Heart left ventricle (tissue), 16 donors: ENCODE results near the gene LIN54. TPM values are rescaled to one million over a fixed set of nuclear protein-coding genes. Genes with fewer than 3 reads are reported as not detected.

Source experiments
- ATAC-seq, 4 donors: fragments of 200-7000 bp; cut with Tn5 transposase; one replicate each; pipeline ENCODE4 v1.9.1; 2020 to 2022; ENCODE audit warnings: moderate library complexity in 4 of 4, mild to moderate bottlenecking in 3 of 4, moderate number of reproducible peaks in 1 of 4
- DNase-seq, 5 donors: peaks; one replicate each; pipeline ENCODE4 v3.0.0-alpha.2; 2020
- H3K27ac ChIP-seq, 12 donors: fragments of 200-600 bp; sonication (generic) in 4 of 12; one replicate each; pipeline versions ENCODE4 v1.5.0 to v1.8.0; 2016 to 2022; ENCODE audit warnings: mild to moderate bottlenecking in 2 of 12
- H3K27me3 ChIP-seq, 9 donors: fragments of 200-600 bp; sonication (generic) in 2 of 9; one replicate each; pipeline versions ENCODE4 v1.5.1 to v1.8.0; 2016 to 2022; ENCODE audit warnings: mild to moderate bottlenecking in 3 of 9
- H3K36me3 ChIP-seq, 9 donors: fragments of 200-600 bp; sonication (generic) in 2 of 9; one replicate each; pipeline versions ENCODE4 v1.5.0 to v1.8.0; 2018 to 2022; ENCODE audit warnings: mild to moderate bottlenecking in 2 of 9
- H3K4me1 ChIP-seq, 12 donors: fragments of 200-600 bp; sonication (generic) in 4 of 12; one replicate each; pipeline versions ENCODE4 v1.5.0 to v1.8.0; 2016 to 2022; ENCODE audit warnings: mild to moderate bottlenecking in 3 of 12
- H3K4me3 ChIP-seq, 12 donors: fragments of 200-600 bp; sonication (generic) in 4 of 12; one replicate each; pipeline versions ENCODE4 v1.5.0 to v1.8.0; 2017 to 2022; ENCODE audit warnings: mild to moderate bottlenecking in 9 of 12, moderate library complexity in 4 of 12
- H3K9me3 ChIP-seq, 12 donors: fragments of 200-600 bp; sonication (generic) in 4 of 12; one replicate each; pipeline versions ENCODE4 v1.5.0 to v1.8.0; 2016 to 2022; ENCODE audit warnings: mild to moderate bottlenecking in 1 of 12
- CTCF ChIP-seq, 12 donors: fragments of 200-600 bp; sonication (generic) in 4 of 12; IDR thresholded peaks; one replicate each; pipeline versions ENCODE4 v1.5.0 to v1.8.0; 2018 to 2022; ENCODE audit warnings: antibody characterized with exemption in 12 of 12, mild to moderate bottlenecking in 5 of 12
- POLR2A ChIP-seq, 2 donors: fragments of 450-650 bp; IDR thresholded peaks; one replicate each; pipeline ENCODE4 v1.6.1; 2017; ENCODE audit warnings: antibody characterized with exemption in 2 of 2, mild to moderate bottlenecking in 2 of 2, moderate library complexity in 2 of 2
- WGBS, 4 donors: extraction: QIAGEN DNeasy Blood & Tissue Kit in 2 of 4; methylation state at CpG; one replicate each; pipeline versions ENCODE4 v1.1.5 to v1.1.7; 2013 to 2018; 5-methylcytosine and 5-hydroxymethylcytosine counted together
- intact Hi-C, 10 donors: fragments of 100-400 bp; cut with DNase I; formaldehyde crosslinking; loops; one replicate each; pipeline versions ENCODE4 v1.11.1 to v1.14.2; 2022
- polyA plus RNA-seq, 2 donors: library from polyadenylated mRNA; stranded (reverse); fragments of 200-250 nt; gene quantifications; one replicate each; pipeline ENCODE4 v1.2.3, GENCODE V29; 2013
- total RNA-seq, 9 donors: library from RNA; depleted of rRNA in 2 of 9; stranded (reverse); fragments of >200 nt in 2 of 9; fragmentation: NEBNext Ultra II Directional in 3 of 9; extraction: Animal tissue kit (Norgen Biotek cat#: 25700) in 3 of 9; gene quantifications; one replicate each; pipeline versions ENCODE4 v1.1.0 to v1.2.4, GENCODE V29; 2016 to 2023
- donor health status: ischemic (EF 13 %, LVEDD 7.1; RV severe dilation, severe dysfunction).
- donor health status: healthy with polysubstance abuse.
- donor health status: DM: no; HTN: yes; CAD: no.
- donor health status: DM: no; HTN: no; CAD: no.
- donor health status: ischemic (EF 25% LVEDD 6.9; RV normal size, moderate dysfunction).
- donor health status: ischemic (EF 25% LVEDD 5.7; RV mildly dilated, moderate dysfunction).
- donor health status: healthy.
- donor health status: DM: yes; HTN: yes; CAD: no.
- donor health status: ischemic (EF 35%, LVEDD 5.7; RV mildly dilated, moderate dysfunction).
- donor health status: nonischemic (EF 11% LVEDD 7.7; RV severe dilation, severe dysfunction).
- donor health status: DM: yes; HTN: yes; CAD: no.
- donor health status: PGD.
- donor health status: ischemic (EF 29% LVEDD 5.4; RV normal size, mild dysfunction).
- donor health status: nonischemic (EF 23%, LVEDD 6.1; RV moderate dilation, normal function).

Gene LIN54
- total and polyA plus RNA-seq, 11 donors: 1.6 to 11.4 (median 7.1) TPM

- Histone ChIP-seq H3K4me3 (no peak overlapping the region), H3K27me3 (no peaks in the 10 kb centered on the region), H3K27ac (no peak overlapping the region), H3K36me3 (peaks cover 0 to 25% (median 8%) of the 10 kb centered on the region in 9 donors), H3K4me1 (peaks cover 0 to 9% (median 0%) of the 10 kb centered on the region in 12 donors), H3K9me3 (no peaks in the 10 kb centered on the region)
- DNase-seq (no peak), ATAC-seq (no peak)
- TF ChIP-seq POLR2A (IDR thresholded peaks at IDR 0.05) (no peak), CTCF (IDR thresholded peaks at IDR 0.05) (no peak)
- intact Hi-C loops: no loop called here
Observed at GRCh38 chr4:82947498-82947897, 63.1 kb downstream of the LIN54 start.

- no peak overlapping the region for H3K4me3 ChIP-seq
- no peak for TF ChIP-seq POLR2A (IDR thresholded peaks at IDR 0.05)
- no peak for TF ChIP-seq CTCF (IDR thresholded peaks at IDR 0.05)
- no peaks in the 10 kb centered on the region for H3K27me3 ChIP-seq
- DNase-seq (no peak), ATAC-seq (peak in 1 of 4 donors; percentile 54)
- no peaks in the 10 kb centered on the region for H3K9me3 ChIP-seq
- WGBS, 4 donors: 51 to 60% (median 52%) methylated on average over 2 of the region's 2 CpGs
- no peak overlapping the region for H3K27ac ChIP-seq
- no peaks in the 10 kb centered on the region for H3K4me1 ChIP-seq
- intact Hi-C loops: no loop called here
- peaks cover 0 to 80% (median 63%) of the 10 kb centered on the region in 9 donors for H3K36me3 ChIP-seq
Observed at GRCh38 chr4:82939414-82939813, 71.2 kb downstream of the LIN54 start.

- H3K27me3 ChIP-seq: no peaks in the 10 kb centered on the region
- intact Hi-C loops: no loop called here
- H3K27ac ChIP-seq: no peak overlapping the region
- H3K4me1 ChIP-seq: no peaks in the 10 kb centered on the region
- ATAC-seq: no peak
- DNase-seq: no peak
- TF ChIP-seq CTCF (IDR thresholded peaks at IDR 0.05) (no peak), POLR2A (IDR thresholded peaks at IDR 0.05) (no peak)
- peaks cover 0 to 85% (median 74%) of the 10 kb centered on the region in 9 donors for H3K36me3 ChIP-seq
- no peaks in the 10 kb centered on the region for H3K9me3 ChIP-seq
- no peak overlapping the region for H3K4me3 ChIP-seq
Observed at GRCh38 chr4:82934441-82934840, 76.2 kb downstream of the LIN54 start.

- DNase-seq: no peak
- intact Hi-C loops: no loop called here
- 70 to 83% (median 76%) methylated on average over 5 of the region's 5 CpGs for WGBS, 4 donors
- H3K4me3 ChIP-seq: no peak overlapping the region
- H3K9me3 ChIP-seq: no peaks in the 10 kb centered on the region
- no peak overlapping the region for H3K27ac ChIP-seq
- ATAC-seq: no peak
- TF ChIP-seq POLR2A (IDR thresholded peaks at IDR 0.05) (no peak), CTCF (IDR thresholded peaks at IDR 0.05) (no peak)
- H3K36me3 ChIP-seq: peaks cover 0 to 73% (median 49%) of the 10 kb centered on the region in 9 donors
- H3K27me3 ChIP-seq: no peaks in the 10 kb centered on the region
- no peaks in the 10 kb centered on the region for H3K4me1 ChIP-seq
Observed at GRCh38 chr4:82930848-82931755, 79.5 kb downstream of the LIN54 start.
